H1 (cell line): ENCODE results near the gene DMC1. TPM values are rescaled to one million over a fixed set of nuclear protein-coding genes. Genes with fewer than 3 reads are reported as not detected.

Source experiments
- BCL11A ChIP-seq, 2 experiments: IDR thresholded peaks; one replicate each; pipeline ENCODE4 v1.6.1; 2011; ENCODE audit warnings: low read depth in 2 of 2, low read length in 2 of 2, mild to moderate bottlenecking in 2 of 2
- BRCA1 ChIP-seq: IDR thresholded peaks from 2 replicates; pipeline ENCODE4 v1.6.1; 2012; ENCODE audit warnings: low read depth, low read length, improper control_type of control experiment
- POU5F1 ChIP-seq: IDR thresholded peaks from 2 replicates; pipeline ENCODE4 v1.6.1; 2011; ENCODE audit warnings: low read depth, mild to moderate bottlenecking, low read length, moderate library complexity
- SIN3A ChIP-seq, 2 experiments: IDR thresholded peaks in 1 of 2; conservative IDR thresholded peaks in 1 of 2; 2 replicates each; pipeline ENCODE4 v1.6.1; 2011 to 2012; ENCODE audit warnings: low read length in 2 of 2, improper control_type of control experiment in 1 of 2, low read depth in 1 of 2, mild to moderate bottlenecking in 1 of 2
- SIX5 ChIP-seq: IDR thresholded peaks from 2 replicates; pipeline ENCODE4 v1.6.1; 2011; ENCODE audit warnings: mild to moderate bottlenecking, low read depth, low read length
- SP4 ChIP-seq: IDR thresholded peaks from 2 replicates; pipeline ENCODE4 v1.6.1; 2012; ENCODE audit warnings: low read length, inconsistent platforms
- YY1 ChIP-seq: IDR thresholded peaks from 2 replicates; pipeline ENCODE4 v1.6.1; 2011; ENCODE audit warnings: low read depth, mild to moderate bottlenecking, low read length
- polyA plus RNA-seq, 7 experiments: library from polyadenylated mRNA; depleted of rRNA in 3 of 7; stranded (reverse) in 5 of 7; unstranded in 2 of 7; fragments of >200 nt in 5 of 7; fragments of 200-250 nt in 2 of 7; gene quantifications; 1 replicate in 5 of 7; 2 replicates in 1 of 7; 4 replicates in 1 of 7; pipeline versions ENCODE4 v1.2.1 to v1.2.3, GENCODE V29; 2011 to 2013; ENCODE audit warnings: missing spikeins in 2 of 7, mixed read lengths in 2 of 7
- total RNA-seq: library from RNA; stranded (reverse); fragmentation: NEBNext Ultra II Directional; extraction: Animal tissue kit (Norgen Biotek cat#: 25700); gene quantifications from 2 replicates; pipeline ENCODE4 v1.2.1, GENCODE V29; 2021

Gene DMC1
- total and polyA plus RNA-seq, 2 of the 8 experiments (the other 6 are each of a cell fraction or from before 2014, with no cell fraction given) = 3.8 to 7.2 TPM

GRCh38 chr22:38613588-38613987 is 43.6 kb upstream of the DMC1 start (continued):
- TF ChIP-seq SIX5 = no peak
- no peak for TF ChIP-seq BRCA1
- no peak for TF ChIP-seq SIN3A (conservative IDR thresholded peaks at IDR 0.05 in 1 of 2, IDR thresholded peaks at IDR 0.05 in 1 of 2; ENCODE audit: low read depth in 1 of 2, low read length in 2 of 2)
- TF ChIP-seq POU5F1 = no peak
- TF ChIP-seq YY1 = no peak
- no peak for TF ChIP-seq SP4
- no peak for TF ChIP-seq BCL11A (IDR thresholded peaks at IDR 0.05; ENCODE audit: low read depth in 2 of 2, low read length in 2 of 2)
